Cardiac ventricle fibroblast (primary cell): ENCODE measurements around the gene REX1BD. TPM values are rescaled to one million over a fixed set of nuclear protein-coding genes. Genes with fewer than 3 reads are reported as not detected.

Experiments used
- total RNA-seq: library from RNA; depleted of rRNA; stranded (reverse); fragments of >200 nt; gene quantifications from 2 replicates; pipeline ENCODE4 v1.2.3, GENCODE V29; 2015

Gene REX1BD
- total RNA-seq, result 89.2 and 105 TPM in 2 replicates

DNA sequence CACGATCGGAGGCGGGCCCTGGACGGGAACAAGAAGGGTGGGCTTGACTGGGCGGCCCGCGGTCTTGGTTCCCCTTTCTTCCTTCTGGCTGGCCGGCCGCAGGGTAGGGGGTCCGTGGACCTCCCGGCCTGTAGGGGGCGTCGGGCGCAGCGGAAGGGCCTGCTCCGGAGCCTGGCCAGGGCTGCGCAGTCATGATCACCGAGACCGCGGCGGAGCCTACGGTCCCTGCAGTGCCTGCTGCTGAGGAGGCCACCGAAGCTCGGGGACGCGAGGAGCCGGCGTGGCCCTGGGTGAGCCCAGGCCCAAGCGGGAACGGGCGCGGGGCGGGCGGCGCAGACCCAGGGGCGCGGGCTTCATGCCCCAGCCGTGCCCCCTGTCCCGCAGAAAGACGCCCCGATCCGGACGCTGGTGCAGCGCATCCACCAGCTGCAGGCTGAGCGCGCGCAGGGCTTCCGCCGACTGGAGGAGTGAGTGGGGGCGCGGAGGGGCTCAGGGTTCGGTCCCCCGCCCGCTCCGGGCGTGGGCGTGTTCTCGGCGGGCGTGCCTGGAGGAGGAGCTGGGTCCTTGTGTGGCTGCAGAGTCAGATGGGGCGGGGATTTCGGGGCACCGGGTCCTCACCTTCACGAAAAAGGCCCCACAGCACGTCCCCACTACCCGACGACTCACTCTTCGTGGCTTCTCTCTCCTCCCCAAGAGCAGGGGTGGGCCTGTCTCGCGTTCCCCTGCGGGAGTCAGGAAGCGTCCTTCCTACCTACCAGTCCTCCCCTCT is at the start of gene REX1BD:
Gene REX1BD (plus strand): TSS at position 188 of the 769 bp plus-strand sequence. CDS start 4 bp downstream, at position 192.

GRCh38 chr19:18542941-18543813 is 45.4 kb upstream of the REX1BD start, which contains the start of gene FKBP8:
Gene FKBP8 (minus strand): TSS chr19:18543573. CDS start chr19:18541970, 1,603 bp downstream.

GRCh38 chr19:18557411-18558201 is 31.0 kb upstream of the REX1BD start, which contains the start of gene KXD1:
Gene KXD1 (plus strand): TSS chr19:18557870. CDS start chr19:18562057, 4,187 bp downstream.

GRCh38 chr19:18571564-18572344 is 16.8 kb upstream of the REX1BD start, which contains the start of gene UBA52:
Gene UBA52 (plus strand): TSS chr19:18571857. CDS start chr19:18573301, 1,444 bp downstream.

DNA sequence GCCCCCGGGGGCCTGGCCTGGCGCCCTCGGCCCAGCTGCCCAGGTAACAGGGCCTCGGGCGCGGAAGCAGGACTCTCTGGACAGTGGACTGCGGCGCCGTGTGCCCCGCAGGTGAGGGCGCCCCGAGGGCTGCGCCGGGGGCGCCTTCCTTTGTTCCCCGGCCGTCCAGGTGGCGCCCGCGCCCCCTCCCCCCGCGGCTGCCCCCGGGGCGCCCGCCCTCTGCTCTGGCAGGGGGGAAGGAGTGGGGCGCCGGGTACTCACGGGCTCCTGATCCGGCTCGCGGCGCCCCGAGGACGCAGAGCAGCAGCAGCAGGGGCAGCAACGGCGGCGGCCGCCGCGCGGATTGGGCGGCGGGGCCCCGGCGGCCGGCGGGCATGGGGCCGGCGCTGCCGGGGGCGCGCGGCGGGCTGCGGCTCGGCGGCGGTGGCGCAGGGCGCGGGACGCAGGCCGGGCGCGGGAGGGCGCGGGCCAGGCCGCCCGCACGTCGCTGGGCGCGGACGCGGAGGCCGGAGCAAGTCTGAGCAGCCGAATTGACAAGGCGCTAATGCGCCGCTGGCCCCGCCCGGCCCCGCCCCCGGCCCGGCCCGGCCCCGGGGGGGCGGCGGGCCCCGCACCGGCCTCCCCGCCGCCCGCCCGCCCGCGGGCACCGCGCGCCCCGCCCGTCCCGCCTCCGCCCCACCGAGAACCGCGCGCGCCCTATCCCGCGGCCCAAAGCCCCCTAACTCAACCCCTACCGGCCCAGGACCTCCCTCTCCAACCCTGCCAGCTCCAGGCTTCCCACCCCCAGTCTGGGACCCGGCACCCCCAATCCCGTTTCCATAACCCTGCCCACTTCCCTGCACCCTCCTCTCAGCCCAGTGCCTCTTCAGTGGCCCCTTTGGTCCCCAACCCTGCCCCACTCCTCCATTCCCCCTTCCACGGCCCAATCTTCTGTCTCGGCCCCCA is 18.0 kb downstream of the REX1BD start, which contains the start of gene CRLF1:
Gene CRLF1 (minus strand): TSS at position 519 of the 945 bp plus-strand sequence. CDS start 143 bp downstream, at position 376.

GRCh38 chr19:18612772-18613588 is 24.4 kb downstream of the REX1BD start, which contains the start of gene TMEM59L:
Gene TMEM59L (plus strand): TSS chr19:18612870. CDS start chr19:18612959, 89 bp downstream.

DNA sequence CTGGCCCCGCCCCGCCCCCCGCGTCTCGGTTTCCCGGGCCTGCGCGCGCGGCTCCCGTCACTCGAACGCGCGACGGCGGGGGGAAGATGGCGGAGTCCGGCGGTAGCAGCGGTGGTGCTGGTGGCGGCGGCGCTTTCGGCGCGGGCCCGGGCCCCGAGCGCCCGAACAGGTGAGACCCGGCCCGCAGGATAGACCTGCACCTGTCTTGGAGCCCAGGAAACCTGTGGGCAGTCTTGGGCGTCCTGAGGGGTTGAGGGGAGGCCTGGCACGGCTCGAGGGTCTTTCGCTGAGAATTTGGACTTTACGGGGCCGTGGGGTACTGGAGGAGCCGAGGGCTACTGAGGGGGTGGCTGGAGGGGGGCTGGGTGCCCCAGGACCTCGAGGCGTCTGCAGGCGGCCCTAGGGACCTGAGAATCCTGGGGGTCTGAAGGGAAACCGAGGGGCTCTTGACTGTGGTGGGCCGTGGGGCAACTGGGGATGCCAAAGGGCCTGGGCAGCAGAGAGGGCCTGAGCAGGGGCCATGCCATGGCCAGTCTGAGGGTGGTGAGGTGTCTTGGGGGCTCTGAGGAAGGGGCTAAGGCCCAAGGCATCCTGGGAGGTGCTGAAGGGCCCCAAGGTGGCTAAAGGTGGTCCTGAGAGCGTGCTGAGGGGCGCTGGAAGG is 48.5 kb downstream of the REX1BD start, which contains the start of gene KLHL26:
Gene KLHL26 (plus strand): TSS at position 60 of the 661 bp plus-strand sequence. CDS start 27 bp downstream, at position 87.

Other genes with a start within 250 kb of the REX1BD start
- 6.6 and 14.5 TPM in 2 replicates for gene PGPEP1, start 248.2 kb upstream of the REX1BD start, total RNA-seq
- 19.3 and 20.2 TPM in 2 replicates for gene GDF15, start 202.6 kb upstream of the REX1BD start, total RNA-seq
- not detected in 2 replicates for gene LRRC25, start 191.2 kb upstream of the REX1BD start, total RNA-seq
- 78.5 and 82.7 TPM in 2 replicates for gene SSBP4, start 169.4 kb upstream of the REX1BD start, total RNA-seq
- 16.5 and 19.8 TPM in 2 replicates for gene ISYNA1, start 150.7 kb upstream of the REX1BD start, total RNA-seq
- gene ELL, start 66.7 kb upstream of the REX1BD start, total RNA-seq, result 10.3 and 11.9 TPM in 2 replicates
- gene FKBP8, start 45.2 kb upstream of the REX1BD start, total RNA-seq, result 286 and 301 TPM in 2 replicates
- gene KXD1, start 30.9 kb upstream of the REX1BD start, total RNA-seq, result 75.0 and 87.0 TPM in 2 replicates
- gene UBA52, start 16.9 kb upstream of the REX1BD start, total RNA-seq, result 663 and 704 TPM in 2 replicates
- gene CRLF1, start 18.0 kb downstream of the REX1BD start, total RNA-seq, result 80.8 and 105 TPM in 2 replicates
- gene TMEM59L, start 24.1 kb downstream of the REX1BD start, total RNA-seq, result 5.4 and 6.2 TPM in 2 replicates
- gene KLHL26, start 48.2 kb downstream of the REX1BD start, total RNA-seq, result 3.4 and 5.1 TPM in 2 replicates
- gene CRTC1, start 94.9 kb downstream of the REX1BD start, total RNA-seq, result 4.0 and 5.9 TPM in 2 replicates
- 0.10 and 0.25 TPM in 2 replicates for gene COMP, start 202.5 kb downstream of the REX1BD start, total RNA-seq
- gene UPF1, start 243.2 kb downstream of the REX1BD start, total RNA-seq, result 76.3 and 109 TPM in 2 replicates